HG03521 (cell line): ENCODE measurements around the gene SH3BGRL2.
A peak's percentile ranks its signal among the peaks of the same experiment; 100 is the strongest.

Experiments used
- ATAC-seq: cut with Tn5 transposase; IDR thresholded peaks from one replicate; pipeline ENCODE4 v1.9.1; 2021; ENCODE audit warnings: mild to moderate bottlenecking, moderate library complexity; ENCODE audit not compliant: unreplicated experiment

Gene SH3BGRL2

DNA sequence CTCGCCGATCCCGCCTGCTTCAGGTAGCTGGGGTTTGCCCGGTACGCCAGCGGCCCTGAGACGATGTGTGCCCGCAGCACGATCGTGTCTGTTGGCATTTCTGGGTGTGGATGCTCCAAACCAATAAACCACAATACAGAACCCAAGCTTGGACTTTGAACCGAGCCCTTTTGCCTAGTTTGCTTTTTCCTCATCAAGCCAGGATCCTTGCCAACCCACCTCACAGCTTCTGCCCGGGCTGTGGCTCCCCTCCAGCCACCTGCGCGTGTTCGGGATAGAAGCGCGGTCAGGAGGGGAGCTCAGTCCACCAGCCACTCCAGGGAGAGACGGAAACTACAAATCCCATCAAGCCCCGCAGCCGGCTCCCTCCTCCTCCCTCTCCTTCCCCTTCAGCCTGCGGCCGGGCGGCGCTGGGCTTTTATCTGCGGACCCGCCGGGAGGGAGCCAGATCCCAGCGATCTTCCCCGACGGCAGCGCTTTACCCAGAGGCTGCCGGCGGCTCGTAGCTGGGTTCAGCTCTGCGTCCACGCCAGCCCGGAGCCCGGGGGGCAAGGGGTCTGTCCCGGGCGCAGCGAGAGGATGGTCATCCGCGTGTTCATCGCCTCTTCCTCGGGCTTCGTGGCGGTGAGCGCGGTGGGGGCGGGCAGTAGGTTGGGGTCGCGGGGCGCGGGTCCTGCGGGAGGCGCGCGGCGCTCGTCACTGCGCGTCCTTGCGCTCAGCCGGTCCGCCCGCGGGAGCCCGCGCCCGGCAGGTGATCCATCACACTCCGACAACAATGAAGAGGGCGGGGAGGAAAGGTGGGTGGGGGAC lies at the start of gene SH3BGRL2:
Gene SH3BGRL2 (plus strand): TSS at position 447 of the 810 bp plus-strand sequence. CDS start 133 bp downstream, at position 580.
- ATAC-seq = peak; percentile 67

DNA sequence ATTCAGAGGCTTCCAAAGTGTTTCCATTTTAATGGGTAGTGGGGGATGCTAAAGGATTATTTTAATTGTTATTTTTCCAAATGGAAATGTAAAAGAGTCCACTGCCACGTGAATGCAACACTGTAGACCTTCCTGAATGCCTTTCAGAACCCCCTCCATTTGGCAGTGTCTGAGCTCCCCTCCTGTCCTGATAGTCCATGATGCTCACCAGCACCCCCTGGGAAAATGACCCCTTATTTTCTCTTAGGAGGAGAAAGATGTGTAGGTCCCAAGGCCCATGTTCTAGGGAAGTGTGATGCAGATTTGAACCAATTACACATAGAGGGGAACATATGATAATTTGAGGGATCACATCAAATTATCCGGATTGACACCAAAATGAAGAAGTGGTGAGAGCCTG lies 46.8 kb upstream of the SH3BGRL2 start:
- no peak for ATAC-seq

- no peak for ATAC-seq
Observed at GRCh38 chr6:79586548-79586947, 44.6 kb upstream of the SH3BGRL2 start.

GRCh38 chr6:79589701-79590100 lies 41.4 kb upstream of the SH3BGRL2 start:
- no peak for ATAC-seq

- no peak for ATAC-seq
Observed at GRCh38 chr6:79597155-79597554, 34.0 kb upstream of the SH3BGRL2 start.

DNA sequence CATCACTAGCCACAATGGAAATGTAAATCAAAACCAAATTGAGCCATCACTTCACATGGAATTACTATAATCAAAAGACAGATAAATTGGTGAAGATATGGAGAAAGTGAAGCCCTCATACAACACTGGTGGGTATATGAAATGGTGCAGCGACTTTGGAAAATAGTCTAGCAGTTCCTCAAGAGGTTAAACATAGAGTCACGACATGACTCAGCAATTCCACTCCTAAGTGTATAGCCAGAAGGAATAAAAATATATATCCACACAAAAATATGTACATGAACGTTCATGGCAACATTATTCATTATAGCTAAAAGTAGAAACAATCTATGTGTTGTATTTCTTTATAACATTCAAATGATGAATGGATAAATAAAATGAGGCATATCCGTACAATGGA lies 33.1 kb upstream of the SH3BGRL2 start:
- no peak for ATAC-seq

GRCh38 chr6:79599725-79600259 lies 31.3 kb upstream of the SH3BGRL2 start:
- ATAC-seq = no peak

GRCh38 chr6:79600313-79600712 lies 30.8 kb upstream of the SH3BGRL2 start:
- ATAC-seq = no peak

- ATAC-seq = no peak
Observed at GRCh38 chr6:79600812-79601609, 30.1 kb upstream of the SH3BGRL2 start.

DNA sequence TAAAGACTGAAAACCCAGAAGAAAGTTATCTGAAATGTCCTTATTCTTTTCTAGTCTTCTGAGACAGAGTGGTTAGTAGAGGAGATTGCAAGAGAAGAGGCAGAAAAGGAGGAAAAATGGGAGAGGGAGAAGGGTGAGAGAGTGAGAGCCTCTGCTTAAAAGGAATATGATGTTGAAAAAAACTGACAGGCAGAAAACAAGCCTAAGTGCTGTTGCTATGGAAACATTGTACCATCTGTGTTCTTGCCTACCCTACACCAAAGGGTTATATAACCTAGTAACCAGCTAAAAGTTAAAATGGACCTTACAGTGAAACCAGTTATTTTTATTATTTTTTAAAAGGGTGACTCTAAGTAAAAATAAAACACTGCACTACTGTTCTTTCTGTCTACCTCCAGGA lies 28.3 kb upstream of the SH3BGRL2 start:
- ATAC-seq = no peak

- ATAC-seq = no peak
Observed at GRCh38 chr6:79604583-79605037, 26.5 kb upstream of the SH3BGRL2 start.

- no peak for ATAC-seq
Observed at GRCh38 chr6:79605061-79605460, 26.1 kb upstream of the SH3BGRL2 start.

GRCh38 chr6:79605968-79606764 lies 25.0 kb upstream of the SH3BGRL2 start:
- ATAC-seq = no peak

DNA sequence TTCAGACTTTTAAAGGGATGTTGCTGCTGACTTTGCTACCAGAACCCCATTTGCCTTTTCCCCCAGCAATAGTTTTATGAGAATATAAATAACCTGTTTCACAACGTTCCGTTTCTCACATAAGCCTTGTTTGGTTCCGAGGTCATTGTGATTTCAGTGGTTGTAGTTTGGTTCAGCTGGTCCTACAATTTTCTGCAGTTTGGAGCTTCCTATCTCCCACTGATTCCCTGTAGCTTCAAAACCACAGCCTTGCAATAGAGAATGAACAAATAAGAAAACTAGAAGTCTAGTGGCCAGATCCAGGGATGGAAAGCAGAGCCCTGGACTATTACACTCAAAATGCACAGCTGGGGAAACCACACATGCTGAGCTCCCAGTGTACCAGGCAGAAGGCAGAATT lies 24.1 kb upstream of the SH3BGRL2 start:
- ATAC-seq = no peak

GRCh38 chr6:79608334-79609224 lies 22.6 kb upstream of the SH3BGRL2 start:
- ATAC-seq = no peak

DNA sequence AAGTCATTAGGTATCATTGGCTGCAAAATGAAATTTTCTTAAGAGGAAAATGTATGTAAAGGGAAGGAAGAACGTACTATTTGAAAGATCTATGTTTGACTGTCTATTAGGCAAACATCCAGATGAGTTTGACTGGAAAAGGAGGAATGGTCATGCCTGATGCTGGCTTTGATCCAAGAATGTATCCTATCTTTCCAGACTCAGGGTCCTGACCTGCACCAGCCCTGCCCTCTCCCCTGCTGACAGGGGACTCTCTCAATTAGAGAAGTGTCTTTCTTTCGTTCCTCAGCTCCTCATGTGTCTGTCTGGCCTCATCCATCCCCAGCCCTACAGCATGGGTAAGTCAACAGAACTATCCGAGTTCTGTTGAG lies 21.9 kb upstream of the SH3BGRL2 start:
- no peak for ATAC-seq

DNA sequence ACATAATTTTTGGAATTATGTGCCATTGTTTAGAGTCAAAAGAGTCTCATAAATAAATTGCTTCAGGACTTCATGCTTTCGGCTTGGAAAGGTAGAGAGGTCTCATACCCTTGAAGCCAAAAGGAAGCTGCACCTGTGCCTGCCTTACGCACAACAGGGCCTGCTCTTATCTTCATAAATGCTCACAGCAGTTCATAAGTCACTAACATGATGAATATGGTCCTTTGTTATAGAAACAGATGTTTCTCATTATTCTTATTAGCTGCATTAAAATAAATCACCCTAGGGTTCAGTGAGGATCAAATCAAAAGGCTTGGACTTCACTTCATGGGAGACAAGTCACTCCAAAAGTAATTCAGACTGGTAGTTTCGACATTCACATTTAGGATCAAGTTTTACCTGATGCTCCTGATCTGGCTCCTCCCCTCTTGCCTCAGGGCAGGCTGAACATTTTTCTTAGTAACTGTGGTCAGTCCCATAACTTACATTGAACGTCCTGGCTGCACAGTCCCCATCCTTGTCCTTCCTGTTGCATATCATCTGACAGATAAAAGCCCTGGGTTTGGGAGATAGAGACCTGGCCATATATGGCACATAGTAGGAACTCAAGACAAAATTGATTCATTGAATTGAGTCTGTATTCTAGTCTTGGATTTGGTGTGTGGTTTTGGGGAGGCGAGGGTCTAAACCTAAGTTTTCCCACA lies 20.7 kb upstream of the SH3BGRL2 start:
- no peak for ATAC-seq

DNA sequence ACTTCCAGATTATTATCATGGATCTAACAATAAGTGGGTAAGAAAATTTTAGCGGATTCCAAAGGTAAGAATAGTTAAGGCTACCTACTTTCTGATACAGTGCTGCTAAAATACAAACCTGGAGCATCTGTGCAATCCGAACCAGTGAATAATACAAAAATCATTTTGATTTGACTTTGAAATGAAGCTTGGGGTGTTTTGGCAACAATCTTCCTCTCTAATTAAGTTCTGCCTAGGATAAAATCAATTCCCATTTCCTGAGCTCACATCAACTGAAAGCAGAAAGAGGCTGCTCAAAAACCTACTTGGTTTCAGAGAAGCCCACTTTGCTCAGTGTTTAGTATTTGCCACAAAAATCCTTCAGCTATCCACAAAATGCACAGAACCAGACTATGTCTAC lies 18.7 kb upstream of the SH3BGRL2 start:
- no peak for ATAC-seq

DNA sequence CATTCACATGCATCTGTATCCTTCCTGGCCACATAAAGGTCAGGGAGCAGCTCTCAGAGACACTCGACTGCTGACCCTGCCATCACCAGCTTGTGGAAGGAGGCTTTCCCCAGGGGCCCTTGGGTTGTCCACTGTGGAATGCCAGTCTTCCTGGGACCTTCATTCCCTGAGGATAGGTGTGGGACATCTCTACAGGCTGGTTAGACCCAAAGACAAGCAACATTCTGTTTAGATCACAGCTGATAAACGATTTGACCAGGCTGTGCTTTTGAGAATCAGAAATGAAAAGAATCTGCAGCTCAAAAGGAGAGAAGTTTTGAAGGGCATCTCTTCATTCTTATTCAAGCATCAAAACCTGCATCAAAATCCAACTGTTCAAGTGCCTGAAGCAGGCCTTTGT lies 18.2 kb upstream of the SH3BGRL2 start:
- no peak for ATAC-seq
